ENCODE measurements around the gene SLC29A2. TPM values are rescaled to one million over a fixed set of nuclear protein-coding genes. Genes with fewer than 3 reads are reported as not detected.

SLC29A2 gene
- total RNA-seq = under 0.01 and 0.29 TPM in 2 replicates

DNA sequence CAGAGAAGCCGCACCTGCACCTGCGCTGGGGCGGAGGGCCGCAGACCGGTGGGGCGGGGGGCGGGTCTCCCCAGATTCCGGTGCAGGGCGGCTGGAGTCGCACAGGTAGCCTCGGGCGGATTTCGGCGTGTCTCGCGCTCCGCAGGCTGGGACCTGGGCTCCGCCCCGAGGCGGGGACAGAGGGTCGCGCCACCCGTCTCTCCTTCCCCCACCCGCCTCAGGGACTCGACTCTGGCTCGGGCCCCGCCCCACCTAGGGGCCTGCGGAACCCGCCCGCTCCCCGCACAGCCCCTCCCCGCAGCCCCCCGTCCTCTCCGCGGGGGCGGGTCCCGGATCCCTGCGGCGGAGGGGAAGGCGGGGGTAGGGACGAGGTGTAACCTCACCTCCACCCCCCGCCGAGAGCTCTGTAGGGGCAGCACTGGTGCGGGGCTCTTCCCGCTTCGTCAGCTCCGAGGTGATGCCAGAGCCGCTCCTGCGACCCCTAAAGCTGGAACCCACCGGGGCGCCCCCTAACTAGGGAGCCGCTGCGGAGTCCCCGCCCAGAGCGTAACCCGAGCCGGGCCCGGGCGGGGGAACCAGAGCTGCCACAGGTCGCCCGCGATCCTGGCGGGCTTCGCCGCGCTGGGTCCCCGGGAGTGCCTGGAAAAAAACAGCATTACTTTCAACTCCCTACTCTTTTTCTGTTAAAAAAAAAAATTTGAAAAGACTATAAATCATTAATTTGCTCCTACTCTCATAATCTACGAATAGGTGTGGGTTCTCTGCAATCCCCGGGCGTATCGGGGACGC is at the start of gene SLC29A2:
Gene SLC29A2 (minus strand): TSS at position 134 of the 789 bp plus-strand sequence. CDS start 169 bp downstream, outside the sequence.
- H3K9me3 ChIP-seq (ENCODE audit: low read depth, low read length) = no peaks in the 10 kb centered on the region
- H3K27ac ChIP-seq (ENCODE audit: low read depth, low read length) = no peak within 1 kb of the TSS
- H3K4me2 ChIP-seq (ENCODE audit: insufficient read depth, low read length) = peak within 1 kb of the TSS; percentile 73
- H3K79me2 ChIP-seq (ENCODE audit: insufficient read depth, low read length) = no peaks in the 10 kb centered on the region
- peak within 1 kb of the TSS; percentile 65 for H3K4me3 ChIP-seq (ENCODE audit: insufficient read depth, low read length)
- peak; percentile 54 for DNase-seq (ENCODE audit: insufficient read length, low spot score, missing footprints)
- peaks cover 34% of the 10 kb centered on the region for H3K27me3 ChIP-seq (ENCODE audit: insufficient read depth, low read length)
- peak within 1 kb of the TSS; percentile 50 for H2AFZ ChIP-seq (ENCODE audit: low read length)
- H4K20me1 ChIP-seq (ENCODE audit: insufficient read depth, low read length) = no peaks in the 10 kb centered on the region
- peaks cover 26% of the 10 kb centered on the region for H3K4me1 ChIP-seq (ENCODE audit: insufficient read depth, low read length)
- no peaks in the 10 kb centered on the region for H3K36me3 ChIP-seq (ENCODE audit: insufficient read depth, low read length)
- TF ChIP-seq CTCF (IDR thresholded peaks at IDR 0.05; ENCODE audit: extremely low read depth, low read depth, low read length) = no peak

DNA sequence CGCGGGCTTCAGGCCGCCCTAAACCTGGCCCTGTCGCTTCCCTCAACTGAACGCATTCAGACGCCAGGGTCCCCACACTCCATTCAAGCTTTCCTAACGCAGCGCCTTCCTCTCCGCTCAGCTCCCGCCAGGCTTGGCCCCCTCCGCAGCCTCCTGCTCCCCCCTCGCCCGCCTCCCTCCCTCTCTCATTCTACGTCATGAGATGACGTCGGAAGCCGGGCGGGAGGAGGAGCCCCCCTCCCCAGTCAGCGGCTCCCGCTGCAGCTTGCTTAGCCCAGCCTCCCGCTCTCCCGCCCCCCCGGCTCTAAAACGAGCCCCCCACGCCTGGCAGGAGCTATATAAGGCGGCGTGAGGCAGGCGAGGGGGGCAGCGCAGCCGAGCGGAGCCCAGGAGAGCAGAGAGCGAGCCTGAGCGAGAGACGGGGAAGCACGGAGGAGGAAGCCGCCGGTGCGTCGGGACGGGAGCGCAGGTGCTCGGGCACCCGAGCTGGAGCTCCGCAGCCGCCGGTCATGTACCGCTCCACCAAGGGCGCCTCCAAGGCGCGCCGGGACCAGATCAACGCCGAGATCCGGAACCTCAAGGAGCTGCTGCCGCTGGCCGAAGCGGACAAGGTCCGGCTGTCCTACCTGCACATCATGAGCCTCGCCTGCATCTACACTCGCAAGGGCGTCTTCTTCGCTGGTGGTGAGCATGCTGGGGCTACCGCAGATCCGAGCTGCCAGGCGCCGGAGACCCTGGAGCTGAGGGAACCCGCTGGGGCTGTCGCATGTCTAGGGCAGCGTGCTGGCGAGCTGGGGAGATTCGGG is 49.3 kb upstream of the SLC29A2 start, which contains the start of gene NPAS4:
Gene NPAS4 (plus strand): TSS at position 365 of the 806 bp plus-strand sequence. CDS start 145 bp downstream, at position 510.
- peaks cover 21% of the 10 kb centered on the region for H4K20me1 ChIP-seq (ENCODE audit: insufficient read depth, low read length)
- TF ChIP-seq CTCF (IDR thresholded peaks at IDR 0.05; ENCODE audit: extremely low read depth, low read depth, low read length) = no peak
- H3K27me3 ChIP-seq (ENCODE audit: insufficient read depth, low read length) = peaks cover 20% of the 10 kb centered on the region
- DNase-seq (ENCODE audit: insufficient read length, low spot score, missing footprints) = no peak
- no peaks in the 10 kb centered on the region for H3K36me3 ChIP-seq (ENCODE audit: insufficient read depth, low read length)
- no peaks in the 10 kb centered on the region for H3K79me2 ChIP-seq (ENCODE audit: insufficient read depth, low read length)
- no peak within 1 kb of the TSS for H3K4me2 ChIP-seq (ENCODE audit: insufficient read depth, low read length)
- H3K4me1 ChIP-seq (ENCODE audit: insufficient read depth, low read length) = peaks cover 16% of the 10 kb centered on the region
- no peak within 1 kb of the TSS for H3K4me3 ChIP-seq (ENCODE audit: insufficient read depth, low read length)
- no peaks in the 10 kb centered on the region for H3K9me3 ChIP-seq (ENCODE audit: low read depth, low read length)
- no peak within 1 kb of the TSS for H2AFZ ChIP-seq (ENCODE audit: low read length)
- no peak within 1 kb of the TSS for H3K27ac ChIP-seq (ENCODE audit: low read depth, low read length)

DNA sequence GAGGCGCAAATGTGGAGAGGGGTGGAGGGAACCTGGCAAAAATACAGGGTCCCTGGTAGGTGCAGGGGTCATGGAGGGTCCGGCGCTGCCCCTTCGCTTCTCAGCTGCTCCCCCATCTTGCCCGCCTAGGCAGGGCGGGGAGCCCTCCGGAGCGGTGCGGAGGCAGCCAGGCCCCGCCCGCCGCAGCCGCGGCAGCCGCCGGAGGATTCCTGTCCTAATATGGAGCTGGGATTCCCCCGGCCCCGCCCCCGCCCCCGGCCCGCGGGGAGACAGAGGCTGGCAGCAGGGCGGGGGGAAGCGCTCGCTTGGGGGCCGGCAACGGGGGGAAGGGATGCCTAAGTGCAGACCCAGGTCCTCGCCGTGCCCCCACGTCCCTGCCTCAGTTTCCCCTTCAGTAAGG is 48.3 kb upstream of the SLC29A2 start:
- no peak for TF ChIP-seq CTCF (IDR thresholded peaks at IDR 0.05; ENCODE audit: extremely low read depth, low read depth, low read length)
- no peaks in the 10 kb centered on the region for H3K9me3 ChIP-seq (ENCODE audit: low read depth, low read length)
- no peak overlapping the region for H2AFZ ChIP-seq (ENCODE audit: low read length)
- H3K27me3 ChIP-seq (ENCODE audit: insufficient read depth, low read length) = peaks cover 22% of the 10 kb centered on the region
- DNase-seq (ENCODE audit: insufficient read length, low spot score, missing footprints) = no peak
- H4K20me1 ChIP-seq (ENCODE audit: insufficient read depth, low read length) = peaks cover 21% of the 10 kb centered on the region
- H3K79me2 ChIP-seq (ENCODE audit: insufficient read depth, low read length) = no peaks in the 10 kb centered on the region
- no peak overlapping the region for H3K27ac ChIP-seq (ENCODE audit: low read depth, low read length)
- no peak overlapping the region for H3K4me2 ChIP-seq (ENCODE audit: insufficient read depth, low read length)
- no peak overlapping the region for H3K4me3 ChIP-seq (ENCODE audit: insufficient read depth, low read length)
- H3K4me1 ChIP-seq (ENCODE audit: insufficient read depth, low read length) = peaks cover 16% of the 10 kb centered on the region
- H3K36me3 ChIP-seq (ENCODE audit: insufficient read depth, low read length) = no peaks in the 10 kb centered on the region

GRCh38 chr11:66418986-66419308 is 47.4 kb upstream of the SLC29A2 start:
- Histone ChIP-seq H3K36me3 (ENCODE audit: insufficient read depth, low read length) (no peaks in the 10 kb centered on the region), H3K4me1 (ENCODE audit: insufficient read depth, low read length) (peaks cover 16% of the 10 kb centered on the region), H3K27me3 (ENCODE audit: insufficient read depth, low read length) (peaks cover 23% of the 10 kb centered on the region), H3K4me2 (ENCODE audit: insufficient read depth, low read length) (no peak overlapping the region), H3K4me3 (ENCODE audit: insufficient read depth, low read length) (no peak overlapping the region), H4K20me1 (ENCODE audit: insufficient read depth, low read length) (peaks cover 21% of the 10 kb centered on the region), H3K79me2 (ENCODE audit: insufficient read depth, low read length) (no peaks in the 10 kb centered on the region), H2AFZ (ENCODE audit: low read length) (no peak overlapping the region), H3K27ac (ENCODE audit: low read depth, low read length) (no peak overlapping the region), H3K9me3 (ENCODE audit: low read depth, low read length) (no peaks in the 10 kb centered on the region)
- TF ChIP-seq CTCF (IDR thresholded peaks at IDR 0.05; ENCODE audit: extremely low read depth, low read depth, low read length) = no peak
- no peak for DNase-seq (ENCODE audit: insufficient read length, low spot score, missing footprints)
